Measurements from ENCODE around the gene CCNL1. TPM values are rescaled to one million over a fixed set of nuclear protein-coding genes. Genes with fewer than 3 reads are reported as not detected.

Gene CCNL1
- total RNA-seq, 5 donors from 2014 or later (not counting 1 experiment from before 2014, with no cell fraction given): 271 to 1,140 (median 276) TPM

- Mint-ChIP-seq H3K4me3 (no peak overlapping the region), H3K27me3 (no peaks in the 10 kb centered on the region), H3K9me3 (no peaks in the 10 kb centered on the region), H3K4me1 (peaks cover 9 to 13% (median 11%) of the 10 kb centered on the region in 3 donors), H3K27ac (no peak overlapping the region), H3K36me3 (peaks cover 3% of the 10 kb centered on the region)
- WGBS (ENCODE audit: insufficient coverage): 98% methylated on average over 4 of the region's 4 CpGs
- Histone ChIP-seq H3K27ac (ENCODE audit: low read length) (no peak overlapping the region), H3K27me3 (replicated peaks in 1 of 2; ENCODE audit: control insufficient read depth in 2 of 2, extremely low read depth in 1 of 2, insufficient read depth in 2 of 2, low read length in 1 of 2) (no peaks in the 10 kb centered on the region), H3K36me3 (ENCODE audit: control insufficient read depth in 2 of 2, extremely low read depth in 1 of 2, insufficient read depth in 1 of 2, low read length in 1 of 2) (no peaks in the 10 kb centered on the region), H3K9me3 (no peaks in the 10 kb centered on the region), H3K4me1 (ENCODE audit: control insufficient read depth in 1 of 2, extremely low read depth in 1 of 2, insufficient read depth in 2 of 2, low read length in 2 of 2) (peaks cover 0 to 7% of the 10 kb centered on the region in 2 experiments), H3K4me3 (ENCODE audit: control insufficient read depth in 1 of 2, extremely low read depth in 1 of 2, low read length in 1 of 2) (no peak overlapping the region)
- POLR2A ChIA-PET: no interaction called here
- CTCF ChIA-PET: interaction anchor here (1.0 to 1.8 kb wide), 3 partner anchors 21 to 35 kb away, joined by 3 to 6 read pairs (median 4); no protein-coding TSS in a partner anchor
- DNase-seq (no peak), ATAC-seq (replicated peaks in 1 of 4) (no peak)
These were observed 43.9 kb downstream of the CCNL1 start for GRCh38 chr3:157116017-157116416.

- peaks cover 0 to 7% of the 10 kb centered on the region in 2 experiments for H3K4me1 ChIP-seq (ENCODE audit: control insufficient read depth in 1 of 2, extremely low read depth in 1 of 2, insufficient read depth in 2 of 2, low read length in 2 of 2)
- H3K27ac ChIP-seq (ENCODE audit: low read length): no peak overlapping the region
- CTCF ChIA-PET: interaction anchor here (0.6 to 1.8 kb wide), 6 partner anchors 10 to 35 kb away, joined by 3 to 6 read pairs (median 4); no protein-coding TSS in a partner anchor
- no peak for DNase-seq
- WGBS (ENCODE audit: insufficient coverage): 92% methylated on average over 7 of the region's 10 CpGs
- H3K27ac Mint-ChIP-seq: no peak overlapping the region
- H3K4me1 Mint-ChIP-seq: peaks cover 9 to 13% (median 11%) of the 10 kb centered on the region in 3 donors
- no peaks in the 10 kb centered on the region for H3K36me3 ChIP-seq (ENCODE audit: control insufficient read depth in 2 of 2, extremely low read depth in 1 of 2, insufficient read depth in 1 of 2, low read length in 1 of 2)
- H3K4me3 Mint-ChIP-seq: no peak overlapping the region
- no peak overlapping the region for H3K4me3 ChIP-seq (ENCODE audit: control insufficient read depth in 1 of 2, extremely low read depth in 1 of 2, low read length in 1 of 2)
- ATAC-seq (replicated peaks in 1 of 4): no peak
- no peaks in the 10 kb centered on the region for H3K27me3 Mint-ChIP-seq
- no peaks in the 10 kb centered on the region for H3K9me3 Mint-ChIP-seq
- no peaks in the 10 kb centered on the region for H3K27me3 ChIP-seq (replicated peaks in 1 of 2; ENCODE audit: control insufficient read depth in 2 of 2, extremely low read depth in 1 of 2, insufficient read depth in 2 of 2, low read length in 1 of 2)
- POLR2A ChIA-PET: interaction anchor here in 1 of 2 donors (0.6 kb wide), 1 partner anchor 436 kb away, joined by 3 read pairs; no protein-coding TSS in a partner anchor
- H3K36me3 Mint-ChIP-seq: peaks cover 3% of the 10 kb centered on the region
- H3K9me3 ChIP-seq: no peaks in the 10 kb centered on the region
These were observed 44.6 kb downstream of the CCNL1 start for GRCh38 chr3:157115069-157116006.

GRCh38 chr3:157113832-157114505, 46.0 kb downstream of the CCNL1 start:
- no CpG with 5 or more reads among the region's 3 CpGs for WGBS (ENCODE audit: insufficient coverage)
- DNase-seq: peak in 1 of 35 experiments; percentile 45
- no peaks in the 10 kb centered on the region for H3K36me3 Mint-ChIP-seq
- ChIA-PET CTCF (interaction anchor here (0.7 to 1.7 kb wide), 5 partner anchors 11 to 604 kb away, joined by 3 to 5 read pairs (median 4); no protein-coding TSS in a partner anchor), POLR2A (interaction anchor here (0.6 kb wide), 2 partner anchors 28 to 971 kb away, joined by 3 to 4 read pairs; no protein-coding TSS in a partner anchor)
- no peaks in the 10 kb centered on the region for H3K9me3 Mint-ChIP-seq
- Histone ChIP-seq H3K4me3 (ENCODE audit: control insufficient read depth in 1 of 2, extremely low read depth in 1 of 2, low read length in 1 of 2) (no peak overlapping the region), H3K36me3 (ENCODE audit: control insufficient read depth in 2 of 2, extremely low read depth in 1 of 2, insufficient read depth in 1 of 2, low read length in 1 of 2) (no peaks in the 10 kb centered on the region), H3K27me3 (replicated peaks in 1 of 2; ENCODE audit: control insufficient read depth in 2 of 2, extremely low read depth in 1 of 2, insufficient read depth in 2 of 2, low read length in 1 of 2) (no peaks in the 10 kb centered on the region), H3K9me3 (no peaks in the 10 kb centered on the region), H3K27ac (ENCODE audit: low read length) (no peak overlapping the region), H3K4me1 (ENCODE audit: control insufficient read depth in 1 of 2, extremely low read depth in 1 of 2, insufficient read depth in 2 of 2, low read length in 2 of 2) (no peaks in the 10 kb centered on the region)
- H3K4me1 Mint-ChIP-seq: peaks cover 0 to 3% (median 3%) of the 10 kb centered on the region in 3 donors
- H3K27ac Mint-ChIP-seq: no peak overlapping the region
- no peaks in the 10 kb centered on the region for H3K27me3 Mint-ChIP-seq
- ATAC-seq (replicated peaks in 1 of 4): peak; percentile 50 to 84 (median 62)
- H3K4me3 Mint-ChIP-seq: no peak overlapping the region

GRCh38 chr3:157112536-157112935, 47.4 kb downstream of the CCNL1 start:
- Histone ChIP-seq H3K4me1 (ENCODE audit: control insufficient read depth in 1 of 2, extremely low read depth in 1 of 2, insufficient read depth in 2 of 2, low read length in 2 of 2) (no peaks in the 10 kb centered on the region), H3K27me3 (replicated peaks in 1 of 2; ENCODE audit: control insufficient read depth in 2 of 2, extremely low read depth in 1 of 2, insufficient read depth in 2 of 2, low read length in 1 of 2) (no peaks in the 10 kb centered on the region), H3K9me3 (no peaks in the 10 kb centered on the region), H3K4me3 (ENCODE audit: control insufficient read depth in 1 of 2, extremely low read depth in 1 of 2, low read length in 1 of 2) (no peak overlapping the region), H3K36me3 (ENCODE audit: control insufficient read depth in 2 of 2, extremely low read depth in 1 of 2, insufficient read depth in 1 of 2, low read length in 1 of 2) (no peaks in the 10 kb centered on the region), H3K27ac (ENCODE audit: low read length) (no peak overlapping the region)
- 81% methylated on average over 2 of the region's 4 CpGs for WGBS (ENCODE audit: insufficient coverage)
- POLR2A ChIA-PET: no interaction called here
- H3K4me3 Mint-ChIP-seq: no peak overlapping the region
- H3K36me3 Mint-ChIP-seq: no peaks in the 10 kb centered on the region
- DNase-seq (no peak), ATAC-seq (replicated peaks in 1 of 4) (no peak)
- no peak overlapping the region for H3K27ac Mint-ChIP-seq
- H3K27me3 Mint-ChIP-seq: no peaks in the 10 kb centered on the region
- peaks cover 0 to 3% (median 3%) of the 10 kb centered on the region in 3 donors for H3K4me1 Mint-ChIP-seq
- CTCF ChIA-PET: interaction anchor here (0.7 to 0.8 kb wide), 2 partner anchors 18 to 24 kb away, joined by 3 read pairs; no protein-coding TSS in a partner anchor
- H3K9me3 Mint-ChIP-seq: no peaks in the 10 kb centered on the region

- no peak for ATAC-seq (replicated peaks in 1 of 4)
- POLR2A ChIA-PET: no interaction called here
- H3K27me3 Mint-ChIP-seq: no peaks in the 10 kb centered on the region
- no peak overlapping the region for H3K4me3 Mint-ChIP-seq
- H3K36me3 Mint-ChIP-seq: no peaks in the 10 kb centered on the region
- no peak overlapping the region for H3K27ac Mint-ChIP-seq
- Histone ChIP-seq H3K36me3 (ENCODE audit: control insufficient read depth in 2 of 2, extremely low read depth in 1 of 2, insufficient read depth in 1 of 2, low read length in 1 of 2) (no peaks in the 10 kb centered on the region), H3K27me3 (replicated peaks in 1 of 2; ENCODE audit: control insufficient read depth in 2 of 2, extremely low read depth in 1 of 2, insufficient read depth in 2 of 2, low read length in 1 of 2) (no peaks in the 10 kb centered on the region), H3K4me1 (ENCODE audit: control insufficient read depth in 1 of 2, extremely low read depth in 1 of 2, insufficient read depth in 2 of 2, low read length in 2 of 2) (no peaks in the 10 kb centered on the region), H3K4me3 (ENCODE audit: control insufficient read depth in 1 of 2, extremely low read depth in 1 of 2, low read length in 1 of 2) (no peak overlapping the region), H3K27ac (ENCODE audit: low read length) (no peak overlapping the region), H3K9me3 (no peaks in the 10 kb centered on the region)
- peaks cover 0 to 3% (median 3%) of the 10 kb centered on the region in 3 donors for H3K4me1 Mint-ChIP-seq
- no peaks in the 10 kb centered on the region for H3K9me3 Mint-ChIP-seq
- no peak for DNase-seq
- CTCF ChIA-PET: no interaction called here
- no CpG with 5 or more reads among the region's 2 CpGs for WGBS (ENCODE audit: insufficient coverage)
These were observed 48.4 kb downstream of the CCNL1 start for GRCh38 chr3:157111518-157111917.

GRCh38 chr3:157110761-157111278, 49.1 kb downstream of the CCNL1 start:
- H3K4me3 Mint-ChIP-seq: no peak overlapping the region
- DNase-seq: no peak
- no peak overlapping the region for H3K27ac ChIP-seq (ENCODE audit: low read length)
- ATAC-seq (replicated peaks in 1 of 4): no peak
- CTCF ChIA-PET: interaction anchor here (0.6 to 0.7 kb wide), 3 partner anchors 42 to 692 kb away, joined by 3 to 7 read pairs (median 3); no protein-coding TSS in a partner anchor
- no peaks in the 10 kb centered on the region for H3K36me3 Mint-ChIP-seq
- H3K36me3 ChIP-seq (ENCODE audit: control insufficient read depth in 2 of 2, extremely low read depth in 1 of 2, insufficient read depth in 1 of 2, low read length in 1 of 2): no peaks in the 10 kb centered on the region
- no peak overlapping the region for H3K27ac Mint-ChIP-seq
- H3K9me3 ChIP-seq: no peaks in the 10 kb centered on the region
- H3K27me3 Mint-ChIP-seq: no peaks in the 10 kb centered on the region
- H3K4me3 ChIP-seq (ENCODE audit: control insufficient read depth in 1 of 2, extremely low read depth in 1 of 2, low read length in 1 of 2): no peak overlapping the region
- POLR2A ChIA-PET: no interaction called here
- H3K4me1 Mint-ChIP-seq: peaks cover 0 to 3% (median 3%) of the 10 kb centered on the region in 3 donors
- peaks cover 0 to 2% of the 10 kb centered on the region in 2 experiments for H3K4me1 ChIP-seq (ENCODE audit: control insufficient read depth in 1 of 2, extremely low read depth in 1 of 2, insufficient read depth in 2 of 2, low read length in 2 of 2)
- no peaks in the 10 kb centered on the region for H3K27me3 ChIP-seq (replicated peaks in 1 of 2; ENCODE audit: control insufficient read depth in 2 of 2, extremely low read depth in 1 of 2, insufficient read depth in 2 of 2, low read length in 1 of 2)
- WGBS (ENCODE audit: insufficient coverage): 94% methylated on average over 3 of the region's 6 CpGs
- H3K9me3 Mint-ChIP-seq: no peaks in the 10 kb centered on the region
